Activated naive CD8-positive, alpha-beta T cell (primary cell): ENCODE results near the gene RAMP2.
"Not testable (repeated sequence)": the region's sequence is repeated elsewhere in the genome, so short reads cannot be mapped to it uniquely, and the experiment has no call there.

ENCODE experiments used
- H3K27ac Mint-ChIP-seq: one replicate; pipeline ENCODE4 v1.8.0; 2021; ENCODE audit warnings: mixed read lengths
- H3K27me3 Mint-ChIP-seq: one replicate; pipeline ENCODE4 v1.8.0; 2021; ENCODE audit warnings: mixed read lengths
- H3K36me3 Mint-ChIP-seq: one replicate; pipeline ENCODE4 v1.8.0; 2021; ENCODE audit warnings: mixed read lengths
- H3K4me1 Mint-ChIP-seq: one replicate; pipeline ENCODE4 v1.8.0; 2021; ENCODE audit warnings: low read depth, mixed read lengths
- H3K4me3 Mint-ChIP-seq: one replicate; pipeline ENCODE4 v1.8.0; 2021; ENCODE audit warnings: mild to moderate bottlenecking, mixed read lengths
- H3K9me3 Mint-ChIP-seq: one replicate; pipeline ENCODE4 v1.8.0; 2021; ENCODE audit warnings: low read depth, mixed read lengths

The RAMP2 gene

GRCh38 chr17:42760652-42761581, at the start of gene RAMP2:
Gene RAMP2, plus strand, starts transcription at chr17:42761227. Its CDS starts 35 bp downstream, at chr17:42761262.
- H3K27me3 Mint-ChIP-seq, result peaks cover 44% of the 10 kb centered on the region
- peak within 1 kb of the TSS; percentile 70 for H3K4me3 Mint-ChIP-seq
- H3K36me3 Mint-ChIP-seq, result peaks cover 3% of the 10 kb centered on the region
- H3K27ac Mint-ChIP-seq, result no peak within 1 kb of the TSS
- H3K4me1 Mint-ChIP-seq, result peaks cover 4% of the 10 kb centered on the region
- no peaks in the 10 kb centered on the region for H3K9me3 Mint-ChIP-seq

- no peaks in the 10 kb centered on the region for H3K27me3 Mint-ChIP-seq
- H3K36me3 Mint-ChIP-seq, result peaks cover 31% of the 10 kb centered on the region
- peaks cover 3% of the 10 kb centered on the region for H3K4me1 Mint-ChIP-seq
- no peaks in the 10 kb centered on the region for H3K9me3 Mint-ChIP-seq
- H3K4me3 Mint-ChIP-seq, result no peak overlapping the region
- H3K27ac Mint-ChIP-seq, result no peak overlapping the region
Observed at GRCh38 chr17:42720996-42721583, 39.9 kb upstream of the RAMP2 start.

- Mint-ChIP-seq H3K4me3 (no peak overlapping the region), H3K9me3 (no peaks in the 10 kb centered on the region), H3K4me1 (peaks cover 3% of the 10 kb centered on the region), H3K27me3 (no peaks in the 10 kb centered on the region), H3K27ac (no peak overlapping the region), H3K36me3 (peaks cover 17% of the 10 kb centered on the region)
Observed at GRCh38 chr17:42723636-42724035, 37.4 kb upstream of the RAMP2 start.

- Mint-ChIP-seq H3K4me3 (no peak overlapping the region), H3K27me3 (no peaks in the 10 kb centered on the region), H3K27ac (no peak overlapping the region), H3K4me1 (peaks cover 3% of the 10 kb centered on the region), H3K9me3 (no peaks in the 10 kb centered on the region), H3K36me3 (peaks cover 16% of the 10 kb centered on the region)
Observed at GRCh38 chr17:42725143-42725542, 35.9 kb upstream of the RAMP2 start.

GRCh38 chr17:42740699-42741098, 20.3 kb upstream of the RAMP2 start:
- Mint-ChIP-seq H3K27me3 (no peaks in the 10 kb centered on the region), H3K4me3 (no peak overlapping the region), H3K27ac (no peak overlapping the region), H3K4me1 (peaks cover 29% of the 10 kb centered on the region), H3K9me3 (no peaks in the 10 kb centered on the region), H3K36me3 (no peaks in the 10 kb centered on the region)

- not testable (repeated sequence) for H3K36me3 Mint-ChIP-seq
- peak overlapping the region; percentile 6 for H3K27ac Mint-ChIP-seq
Observed at GRCh38 chr17:42742916-42743315, 18.1 kb upstream of the RAMP2 start.

GRCh38 chr17:42743595-42744282, 17.3 kb upstream of the RAMP2 start:
- Mint-ChIP-seq H3K4me3 (peak overlapping the region; percentile 97), H3K27ac (peak overlapping the region; percentile 94), H3K27me3 (no peaks in the 10 kb centered on the region), H3K4me1 (peaks cover 25% of the 10 kb centered on the region), H3K36me3 (no peaks in the 10 kb centered on the region), H3K9me3 (no peaks in the 10 kb centered on the region)

More at GRCh38 chr17:42742916-42743315, 18.1 kb upstream of the RAMP2 start:
- H3K9me3 Mint-ChIP-seq, H3K27me3 Mint-ChIP-seq, H3K4me3 Mint-ChIP-seq: not testable (repeated sequence)
- H3K4me1 Mint-ChIP-seq, result peaks cover 25% of the 10 kb centered on the region

GRCh38 chr17:42744283-42744805, 16.7 kb upstream of the RAMP2 start:
- H3K27ac Mint-ChIP-seq, result peak overlapping the region; percentile 94
- no peaks in the 10 kb centered on the region for H3K27me3 Mint-ChIP-seq
- no peaks in the 10 kb centered on the region for H3K9me3 Mint-ChIP-seq
- peak overlapping the region; percentile 97 for H3K4me3 Mint-ChIP-seq
- H3K4me1 Mint-ChIP-seq, result peaks cover 25% of the 10 kb centered on the region
- no peaks in the 10 kb centered on the region for H3K36me3 Mint-ChIP-seq

- Mint-ChIP-seq H3K36me3 (no peaks in the 10 kb centered on the region), H3K27me3 (no peaks in the 10 kb centered on the region), H3K4me1 (peaks cover 25% of the 10 kb centered on the region), H3K9me3 (no peaks in the 10 kb centered on the region), H3K4me3 (peak within 1 kb of the TSS; percentile 97), H3K27ac (peak within 1 kb of the TSS; percentile 94)
Observed at GRCh38 chr17:42744806-42745617, 16.0 kb upstream of the RAMP2 start, which contains the start of gene EZH1. Gene EZH1, minus strand, starts transcription at chr17:42745040. Its CDS starts 16,099 bp downstream, at chr17:42728941.

- Mint-ChIP-seq H3K4me3 (no peak overlapping the region), H3K36me3 (no peaks in the 10 kb centered on the region), H3K27ac (no peak overlapping the region), H3K27me3 (peaks cover 8% of the 10 kb centered on the region), H3K9me3 (no peaks in the 10 kb centered on the region), H3K4me1 (peaks cover 15% of the 10 kb centered on the region)
Observed at GRCh38 chr17:42748202-42748907, 12.7 kb upstream of the RAMP2 start.

GRCh38 chr17:42748908-42749798, 11.9 kb upstream of the RAMP2 start:
- no peaks in the 10 kb centered on the region for H3K36me3 Mint-ChIP-seq
- no peaks in the 10 kb centered on the region for H3K9me3 Mint-ChIP-seq
- peaks cover 8% of the 10 kb centered on the region for H3K4me1 Mint-ChIP-seq
- no peak overlapping the region for H3K4me3 Mint-ChIP-seq
- H3K27ac Mint-ChIP-seq, result no peak overlapping the region
- peaks cover 8% of the 10 kb centered on the region for H3K27me3 Mint-ChIP-seq

- Mint-ChIP-seq H3K4me3 (no peak overlapping the region), H3K9me3 (no peaks in the 10 kb centered on the region), H3K4me1 (no peaks in the 10 kb centered on the region), H3K36me3 (no peaks in the 10 kb centered on the region), H3K27ac (no peak overlapping the region), H3K27me3 (peaks cover 11% of the 10 kb centered on the region)
Observed at GRCh38 chr17:42750739-42751344, 10.2 kb upstream of the RAMP2 start.

- H3K9me3 Mint-ChIP-seq, result no peaks in the 10 kb centered on the region
- peaks cover 16% of the 10 kb centered on the region for H3K27me3 Mint-ChIP-seq
Observed at GRCh38 chr17:42751628-42752027, 9.4 kb upstream of the RAMP2 start.

More at GRCh38 chr17:42751628-42752027, 9.4 kb upstream of the RAMP2 start:
- Mint-ChIP-seq H3K27ac (no peak overlapping the region), H3K4me1 (no peaks in the 10 kb centered on the region), H3K4me3 (no peak overlapping the region), H3K36me3 (no peaks in the 10 kb centered on the region)
